ENCODE measurements around the gene PACSIN2.

Gene PACSIN2

GRCh38 chr22:43006753-43007152 is 8.2 kb downstream of the PACSIN2 start:
- Histone ChIP-seq H4K20me1 (ENCODE audit: low read depth, low read length) (peaks cover 7% of the 10 kb centered on the region; the same call in 1 of the 2 replicates), H3K9ac (ENCODE audit: low read length) (no peak overlapping the region), H3K36me3 (ENCODE audit: low read length) (no peaks in the 10 kb centered on the region), H3F3A (ENCODE audit: insufficient read depth) (no peaks in the 10 kb centered on the region), H3K27me3 (ENCODE audit: low read length) (no peaks in the 10 kb centered on the region), H3K9me2 (replicated peaks; ENCODE audit: insufficient read depth, low read length) (no peaks in the 10 kb centered on the region), H3K79me2 (ENCODE audit: insufficient read depth, low read length) (peaks cover 79% of the 10 kb centered on the region), H2AFZ (ENCODE audit: low read depth, low read length, severe bottlenecking) (no peak overlapping the region), H3K4me3 (ENCODE audit: insufficient read depth, low read length, poor library complexity, severe bottlenecking) (no peak overlapping the region), H3K4me2 (ENCODE audit: low read depth, low read length, poor library complexity, severe bottlenecking) (no peak overlapping the region), H3K27ac (ENCODE audit: low read depth, low read length) (no peak overlapping the region), H3K9me3 (ENCODE audit: insufficient read depth, low read length) (no peaks in the 10 kb centered on the region)
- TF ChIP-seq, protein P1, sequence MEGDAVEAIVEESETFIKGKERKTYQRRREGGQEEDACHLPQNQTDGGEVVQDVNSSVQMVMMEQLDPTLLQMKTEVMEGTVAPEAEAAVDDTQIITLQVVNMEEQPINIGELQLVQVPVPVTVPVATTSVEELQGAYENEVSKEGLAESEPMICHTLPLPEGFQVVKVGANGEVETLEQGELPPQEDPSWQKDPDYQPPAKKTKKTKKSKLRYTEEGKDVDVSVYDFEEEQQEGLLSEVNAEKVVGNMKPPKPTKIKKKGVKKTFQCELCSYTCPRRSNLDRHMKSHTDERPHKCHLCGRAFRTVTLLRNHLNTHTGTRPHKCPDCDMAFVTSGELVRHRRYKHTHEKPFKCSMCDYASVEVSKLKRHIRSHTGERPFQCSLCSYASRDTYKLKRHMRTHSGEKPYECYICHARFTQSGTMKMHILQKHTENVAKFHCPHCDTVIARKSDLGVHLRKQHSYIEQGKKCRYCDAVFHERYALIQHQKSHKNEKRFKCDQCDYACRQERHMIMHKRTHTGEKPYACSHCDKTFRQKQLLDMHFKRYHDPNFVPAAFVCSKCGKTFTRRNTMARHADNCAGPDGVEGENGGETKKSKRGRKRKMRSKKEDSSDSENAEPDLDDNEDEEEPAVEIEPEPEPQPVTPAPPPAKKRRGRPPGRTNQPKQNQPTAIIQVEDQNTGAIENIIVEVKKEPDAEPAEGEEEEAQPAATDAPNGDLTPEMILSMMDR (IDR thresholded peaks at IDR 0.05; ENCODE audit: insufficient read depth, low read length, poor library complexity, severe bottlenecking): no peak
- TF ChIP-seq EZH2phosphoT487 (conservative IDR thresholded peaks at IDR 0.05; ENCODE audit: low read length): no peak

DNA sequence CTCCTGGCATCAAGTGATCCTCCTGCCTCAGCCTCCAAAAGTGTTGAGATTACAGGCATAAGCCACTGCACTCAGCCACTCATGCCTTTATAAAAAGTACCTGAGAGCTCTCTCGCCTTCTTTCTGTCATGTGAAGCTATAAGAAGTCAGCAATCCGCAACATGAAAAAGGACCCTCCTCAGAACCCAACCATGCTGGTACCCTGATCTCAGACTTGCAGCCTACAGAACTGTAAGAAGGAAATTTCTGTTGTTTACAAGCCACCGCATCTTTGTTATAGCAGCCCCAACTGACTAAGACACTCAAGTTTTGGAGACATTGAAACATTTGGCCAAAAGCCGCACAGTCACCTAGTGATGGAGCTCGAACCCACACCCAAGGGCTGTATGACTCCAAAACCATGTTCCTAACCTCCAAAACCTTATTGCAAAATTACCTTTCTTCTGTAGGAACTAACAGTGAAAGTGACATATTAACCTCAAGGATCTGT is 8.9 kb downstream of the PACSIN2 start:
- peaks cover 81% of the 10 kb centered on the region for H3K79me2 ChIP-seq (ENCODE audit: insufficient read depth, low read length)
- H2AFZ ChIP-seq (ENCODE audit: low read depth, low read length, severe bottlenecking): no peak overlapping the region
- peaks cover 9% of the 10 kb centered on the region; the same call in 1 of the 2 replicates for H4K20me1 ChIP-seq (ENCODE audit: low read depth, low read length)
- no peaks in the 10 kb centered on the region for H3K9me3 ChIP-seq (ENCODE audit: insufficient read depth, low read length)
- H3K4me3 ChIP-seq (ENCODE audit: insufficient read depth, low read length, poor library complexity, severe bottlenecking): no peak overlapping the region
- H3K9ac ChIP-seq (ENCODE audit: low read length): no peak overlapping the region
- TF ChIP-seq EZH2phosphoT487 (conservative IDR thresholded peaks at IDR 0.05; ENCODE audit: low read length): no peak
- no peaks in the 10 kb centered on the region for H3K36me3 ChIP-seq (ENCODE audit: low read length)
- no peak overlapping the region for H3K27ac ChIP-seq (ENCODE audit: low read depth, low read length)
- no peaks in the 10 kb centered on the region for H3K27me3 ChIP-seq (ENCODE audit: low read length)
- H3K9me2 ChIP-seq (replicated peaks; ENCODE audit: insufficient read depth, low read length): no peaks in the 10 kb centered on the region
- H3F3A ChIP-seq (ENCODE audit: insufficient read depth): no peaks in the 10 kb centered on the region
- H3K4me2 ChIP-seq (ENCODE audit: low read depth, low read length, poor library complexity, severe bottlenecking): no peak overlapping the region

- Histone ChIP-seq H3K36me3 (ENCODE audit: low read length) (no peaks in the 10 kb centered on the region), H4K20me1 (ENCODE audit: low read depth, low read length) (peaks cover 9% of the 10 kb centered on the region; the same call in 1 of the 2 replicates), H3K79me2 (ENCODE audit: insufficient read depth, low read length) (peaks cover 80% of the 10 kb centered on the region), H3K4me2 (ENCODE audit: low read depth, low read length, poor library complexity, severe bottlenecking) (no peak overlapping the region), H3K4me3 (ENCODE audit: insufficient read depth, low read length, poor library complexity, severe bottlenecking) (no peak overlapping the region), H2AFZ (ENCODE audit: low read depth, low read length, severe bottlenecking) (no peak overlapping the region), H3K9me3 (ENCODE audit: insufficient read depth, low read length) (no peaks in the 10 kb centered on the region), H3F3A (ENCODE audit: insufficient read depth) (no peaks in the 10 kb centered on the region), H3K9me2 (replicated peaks; ENCODE audit: insufficient read depth, low read length) (no peaks in the 10 kb centered on the region), H3K9ac (ENCODE audit: low read length) (no peak overlapping the region), H3K27me3 (ENCODE audit: low read length) (no peaks in the 10 kb centered on the region), H3K27ac (ENCODE audit: low read depth, low read length) (no peak overlapping the region)
- TF ChIP-seq, protein P1 (IDR thresholded peaks at IDR 0.05; ENCODE audit: insufficient read depth, low read length, poor library complexity, severe bottlenecking): no peak
- no peak for TF ChIP-seq EZH2phosphoT487 (conservative IDR thresholded peaks at IDR 0.05; ENCODE audit: low read length)
These were observed 9.8 kb downstream of the PACSIN2 start for GRCh38 chr22:43005106-43005505.

DNA sequence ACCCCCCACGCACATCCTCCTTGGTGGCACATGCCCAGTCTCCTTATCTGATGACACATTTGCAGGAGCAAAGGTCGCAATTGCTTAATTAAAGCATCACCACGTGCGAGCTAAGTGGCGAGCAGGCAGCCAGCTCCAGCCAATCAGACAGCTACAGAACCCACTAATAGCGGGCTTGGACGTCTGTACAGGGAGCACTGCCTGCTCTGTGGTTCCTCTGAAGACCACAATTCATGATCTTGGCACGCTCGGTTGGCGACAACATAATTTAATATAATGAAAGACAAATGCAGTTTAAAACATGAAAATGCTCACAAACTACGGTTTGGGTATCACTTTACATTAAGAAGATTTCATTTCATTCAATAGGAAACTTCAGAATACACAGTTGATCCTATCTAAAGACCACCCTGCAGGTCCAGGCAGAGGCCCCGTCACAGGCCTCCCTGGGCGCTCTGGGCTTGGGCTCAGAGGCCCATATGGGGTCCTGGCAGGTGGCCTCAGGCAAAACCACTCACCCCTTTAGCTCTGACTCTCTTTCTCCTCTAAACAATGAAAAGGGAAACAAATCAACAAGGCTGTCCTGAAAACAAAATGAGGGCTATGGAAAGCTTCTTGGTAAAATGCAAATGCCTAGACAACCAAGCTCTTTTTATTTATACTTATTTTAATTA is 10.4 kb downstream of the PACSIN2 start:
- Histone ChIP-seq H3K9ac (ENCODE audit: low read length) (no peak overlapping the region), H3K4me3 (ENCODE audit: insufficient read depth, low read length, poor library complexity, severe bottlenecking) (no peak overlapping the region), H3K36me3 (ENCODE audit: low read length) (no peaks in the 10 kb centered on the region), H2AFZ (ENCODE audit: low read depth, low read length, severe bottlenecking) (no peak overlapping the region), H3K79me2 (ENCODE audit: insufficient read depth, low read length) (peaks cover 74% of the 10 kb centered on the region), H3K9me2 (replicated peaks; ENCODE audit: insufficient read depth, low read length) (no peaks in the 10 kb centered on the region), H3K27ac (ENCODE audit: low read depth, low read length) (no peak overlapping the region), H3K9me3 (ENCODE audit: insufficient read depth, low read length) (no peaks in the 10 kb centered on the region), H4K20me1 (ENCODE audit: low read depth, low read length) (peaks cover 9% of the 10 kb centered on the region; the same call in 1 of the 2 replicates), H3K4me2 (ENCODE audit: low read depth, low read length, poor library complexity, severe bottlenecking) (no peak overlapping the region), H3F3A (ENCODE audit: insufficient read depth) (no peaks in the 10 kb centered on the region), H3K27me3 (ENCODE audit: low read length) (no peaks in the 10 kb centered on the region)
- no peak for TF ChIP-seq EZH2phosphoT487 (conservative IDR thresholded peaks at IDR 0.05; ENCODE audit: low read length)
- TF ChIP-seq, protein P1 (IDR thresholded peaks at IDR 0.05; ENCODE audit: insufficient read depth, low read length, poor library complexity, severe bottlenecking): no peak
